Measurements from ENCODE around the gene STIM2.

- no peak for TF ChIP-seq CTCF (IDR thresholded peaks at IDR 0.05; ENCODE audit: extremely low read depth in 1 of 2, insufficient read depth in 1 of 2, low read depth in 1 of 2, low read length in 2 of 2)
- TF ChIP-seq MAX (IDR thresholded peaks at IDR 0.05; ENCODE audit: insufficient read depth, insufficient read length): no peak
- no peak for TF ChIP-seq EZH2 (IDR thresholded peaks at IDR 0.05; ENCODE audit: borderline replicate concordance, low read depth, low read length, severe bottlenecking)
- TF ChIP-seq POLR2A (IDR thresholded peaks at IDR 0.05; ENCODE audit: low read depth, low read length): no peak
- TF ChIP-seq MYC (IDR thresholded peaks at IDR 0.05; ENCODE audit: low read depth, low read length): no peak
- no peak for TF ChIP-seq JUN (IDR thresholded peaks at IDR 0.05; ENCODE audit: borderline replicate concordance, insufficient read depth, insufficient read length, low read depth)
Observed at GRCh38 chr4:26947318-26947717, 86.7 kb downstream of the STIM2 start.

All from endothelial cell of umbilical vein (primary cell).